ENCODE data around the gene BICDL2. TPM values are rescaled to one million over a fixed set of nuclear protein-coding genes. Genes with fewer than 3 reads are reported as not detected.
A peak's percentile ranks its signal among the peaks of the same experiment; 100 is the strongest.

BICDL2 gene
- total RNA-seq, 1 donor from 2014 or later = 16.3 TPM

GRCh38 chr16:2980227-2981176, 56.2 kb downstream of the BICDL2 start, which contains the start of gene PKMYT1:
Gene PKMYT1, minus strand, starts transcription at chr16:2980446. Its CDS starts 789 bp downstream, at chr16:2979657.
- ATAC-seq (peak; percentile 94), DNase-seq (peak; percentile 96)
- Histone ChIP-seq H3K27me3 (no peaks in the 10 kb centered on the region), H3K9me3 (no peaks in the 10 kb centered on the region), H3K27ac (peak within 1 kb of the TSS; percentile 98), H3K4me3 (peak within 1 kb of the TSS; percentile 84), H3K36me3 (no peaks in the 10 kb centered on the region), H3K4me1 (peaks cover 19% of the 10 kb centered on the region)
- no peak for TF ChIP-seq CTCF (IDR thresholded peaks at IDR 0.05)
- intact Hi-C loops (cut with DNase I) = no loop called here

- intact Hi-C loops (cut with DNase I) = no loop called here
- H3K27me3 ChIP-seq = no peaks in the 10 kb centered on the region
- no peaks in the 10 kb centered on the region for H3K9me3 ChIP-seq
- no peak overlapping the region for H3K27ac ChIP-seq
- no peak for TF ChIP-seq CTCF (IDR thresholded peaks at IDR 0.05)
- ATAC-seq = no peak
- no peaks in the 10 kb centered on the region for H3K36me3 ChIP-seq
- peaks cover 17% of the 10 kb centered on the region for H3K4me1 ChIP-seq
- peak overlapping the region; percentile 84 for H3K4me3 ChIP-seq
- DNase-seq = no peak
Measured at GRCh38 chr16:2979669-2980226, 57.0 kb downstream of the BICDL2 start.

Other genes starting within 250 kb of the BICDL2 start
- gene PRSS33, start 249.4 kb downstream of the BICDL2 start, total RNA-seq = not detected
- not detected for gene PRSS41, start 238.5 kb downstream of the BICDL2 start, total RNA-seq
- gene PRSS21, start 219.7 kb downstream of the BICDL2 start, total RNA-seq = 17.1 TPM
- gene ZG16B, start 206.6 kb downstream of the BICDL2 start, total RNA-seq = not detected
- gene PRSS22, start 178.8 kb downstream of the BICDL2 start, total RNA-seq = 15.2 TPM
- 29.0 TPM for gene FLYWCH2, start 153.7 kb downstream of the BICDL2 start, total RNA-seq
- 41.3 TPM for gene FLYWCH1, start 125.0 kb downstream of the BICDL2 start, total RNA-seq
- gene KREMEN2, start 72.7 kb downstream of the BICDL2 start, total RNA-seq = not detected
- 7.4 TPM for gene PAQR4, start 67.6 kb downstream of the BICDL2 start, total RNA-seq
- 3.8 TPM for gene PKMYT1, start 56.5 kb downstream of the BICDL2 start, total RNA-seq
- 0.75 TPM for gene CLDN9, start 24.0 kb downstream of the BICDL2 start, total RNA-seq
- gene CLDN6, start 18.8 kb downstream of the BICDL2 start, total RNA-seq = not detected
- gene TNFRSF12A, start 16.6 kb downstream of the BICDL2 start, total RNA-seq = 74.9 TPM
- 55.7 TPM for gene HCFC1R1, start 13.0 kb downstream of the BICDL2 start, total RNA-seq
- 31.4 TPM for gene THOC6, start 12.9 kb downstream of the BICDL2 start, total RNA-seq
- 12.8 TPM for gene MMP25, start 9.6 kb upstream of the BICDL2 start, total RNA-seq
- 91.5 TPM for gene IL32, start 28.7 kb upstream of the BICDL2 start, total RNA-seq
- not detected for gene ZSCAN10, start 62.4 kb upstream of the BICDL2 start, total RNA-seq
- gene ZNF205, start 75.6 kb upstream of the BICDL2 start, total RNA-seq = 11.7 TPM
- 9.1 TPM for gene ZNF213, start 98.1 kb upstream of the BICDL2 start, total RNA-seq
- not detected for gene OR1F1, start 151.3 kb upstream of the BICDL2 start, total RNA-seq
- 7.4 TPM for gene ZNF200, start 198.2 kb upstream of the BICDL2 start, total RNA-seq
- 8.3 TPM for gene MEFV, start 219.7 kb upstream of the BICDL2 start, total RNA-seq
- 27.6 TPM for gene ZNF263, start 246.5 kb upstream of the BICDL2 start, total RNA-seq